HCT116 (cell line): ENCODE results near the gene PARP12. TPM values are rescaled to one million over a fixed set of nuclear protein-coding genes. Genes with fewer than 3 reads are reported as not detected.

Experiments
- ATAC-seq: fragments of 200-7000 bp; cut with Tn5 transposase; 2 replicates; pipeline ENCODE4 v1.9.1; 2020; ENCODE audit warnings: mild to moderate bottlenecking, moderate library complexity
- BruUV-seq: library from RNA; stranded (reverse); fragments of 400-500 nt; replicated peaks from 2 replicates; lab custom pipeline; 2021; lab: Mats Ljungman, UMichigan
- CTCF ChIA-PET: fragments of 300-600 bp; sonication (Branson Sonifier 250); formaldehyde crosslinking; loops from one replicate; lab custom pipeline; 2021; ENCODE audit warnings: antibody characterized with exemption; lab: Charles Lee
- POLR2A ChIA-PET: fragments of 300-600, 350-600 bp; sonication (Branson Sonifier 250); formaldehyde crosslinking; loops from one replicate; lab custom pipeline; 2021; ENCODE audit warnings: antibody characterized with exemption; lab: Charles Lee
- RAD21 ChIA-PET, 2 experiments: fragments of 300-600 bp; sonication (Branson Sonifier 250); formaldehyde crosslinking; loops; one replicate each; lab custom pipeline; 2023; ENCODE audit warnings: low total read pairs in 2 of 2; ENCODE audit not compliant: uncharacterized antibody in 2 of 2, unreplicated experiment in 2 of 2, low non-redundant PET in 1 of 2; lab: Charles Lee
- DNase-seq: peaks from one replicate; pipeline ENCODE4 v3.0.0-alpha.2; 2010; ENCODE audit warnings: low read depth, low spot score
- H2AFZ ChIP-seq: fragments of 200-600 bp; shearing (Covaris generic), sonication (generic); 2 replicates; pipeline ENCODE4 v1.6.1; 2017; ENCODE audit warnings: low read depth, mixed run types, mixed read lengths, antibody characterized with exemption, low read length; ENCODE audit not compliant: poor library complexity, severe bottlenecking
- H3K27ac ChIP-seq: 2 replicates; pipeline ENCODE4 v1.5.1; 2012; ENCODE audit warnings: low read depth, low read length
- H3K27me3 ChIP-seq: fragments of 200-600 bp; sonication (generic); 2 replicates; pipeline ENCODE4 v1.6.1; 2016; ENCODE audit warnings: mixed run types, low read length, mixed read lengths; ENCODE audit not compliant: insufficient read depth
- H3K36me3 ChIP-seq, 2 experiments: fragments of 200-500 bp in 1 of 2; fragments of 200-600 bp in 1 of 2; sonication (Bioruptor generic) in 1 of 2; sonication (generic) in 1 of 2; 2 replicates each; pipeline versions ENCODE4 v1.5.1 to v1.6.1; 2014 to 2016; ENCODE audit warnings: low read length in 2 of 2, inconsistent platforms in 1 of 2, mixed read lengths in 1 of 2, mixed run types in 1 of 2; ENCODE audit not compliant: insufficient read depth in 2 of 2, control insufficient read depth in 1 of 2
- H3K4me1 ChIP-seq, 2 experiments: fragments of 200-600 bp in 1 of 2; sonication (generic) in 1 of 2; 2 replicates each; pipeline versions ENCODE4 v1.5.1 to v1.6.1; 2012 to 2017; ENCODE audit warnings: low read length in 2 of 2, inconsistent platforms in 1 of 2, mild to moderate bottlenecking in 1 of 2, mixed read lengths in 1 of 2, mixed run types in 1 of 2, moderate library complexity in 1 of 2; ENCODE audit not compliant: insufficient read depth in 2 of 2, control insufficient read depth in 1 of 2
- H3K4me2 ChIP-seq: fragments of 200-600 bp; sonication (generic); 2 replicates; pipeline ENCODE4 v1.6.1; 2017; ENCODE audit warnings: mixed run types, low read length, mixed read lengths
- H3K4me3 ChIP-seq, 2 experiments: fragments of 200-600 bp in 1 of 2; sonication (generic) in 1 of 2; replicated peaks in 1 of 2; 2 replicates each; pipeline ENCODE4 v1.5.1; 2011 to 2016; ENCODE audit warnings: low read length in 2 of 2, control low read depth in 1 of 2, low read depth in 1 of 2, mild to moderate bottlenecking in 1 of 2, mixed read lengths in 1 of 2, mixed run types in 1 of 2
- H3K79me2 ChIP-seq: fragments of 200-600 bp; sonication (generic); 2 replicates; pipeline ENCODE4 v1.6.1; 2017; ENCODE audit warnings: mild to moderate bottlenecking, mixed run types, low read length, moderate library complexity, mixed read lengths; ENCODE audit not compliant: insufficient read depth
- H3K9ac ChIP-seq: fragments of 200-600 bp; sonication (generic); 2 replicates; pipeline ENCODE4 v1.6.1; 2016; ENCODE audit warnings: low read length, mixed read lengths
- H3K9me2 ChIP-seq: fragments of 200-600 bp; sonication (generic), shearing (Covaris generic); 2 replicates; pipeline ENCODE4 v1.6.1; 2017; ENCODE audit warnings: mixed run types, mild to moderate bottlenecking, moderate library complexity; ENCODE audit not compliant: insufficient read depth
- H3K9me3 ChIP-seq, 2 experiments: fragments of 200-500 bp in 1 of 2; fragments of 200-600 bp in 1 of 2; sonication (Bioruptor generic) in 1 of 2; sonication (generic) in 1 of 2; 2 replicates each; pipeline ENCODE4 v1.6.1; 2014 to 2017; ENCODE audit warnings: low read length in 2 of 2, mixed read lengths in 2 of 2, inconsistent platforms in 1 of 2, low read depth in 1 of 2, mild to moderate bottlenecking in 1 of 2, mixed run types in 1 of 2, moderate library complexity in 1 of 2; ENCODE audit not compliant: control insufficient read depth in 1 of 2, insufficient read depth in 1 of 2
- H4K20me1 ChIP-seq: fragments of 200-600 bp; sonication (generic), shearing (Covaris generic); 2 replicates; pipeline ENCODE4 v1.6.1; 2017; ENCODE audit warnings: mixed run types, mild to moderate bottlenecking, moderate library complexity; ENCODE audit not compliant: insufficient read depth
- CBX3 ChIP-seq: IDR thresholded peaks from 2 replicates; pipeline ENCODE4 v1.6.1; 2012; ENCODE audit warnings: low read depth
- EGR1 ChIP-seq: IDR thresholded peaks from 2 replicates; pipeline ENCODE4 v1.6.1; 2012; ENCODE audit warnings: low read depth
- ELF1 ChIP-seq: IDR thresholded peaks from 2 replicates; pipeline ENCODE4 v1.6.1; 2012; ENCODE audit warnings: low read depth, borderline replicate concordance
- JUND ChIP-seq: IDR thresholded peaks from 2 replicates; pipeline ENCODE4 v1.6.1; 2012
- RAD21 ChIP-seq: IDR thresholded peaks from 2 replicates; pipeline ENCODE4 v1.6.1; 2012; ENCODE audit warnings: low read depth, mild to moderate bottlenecking
- SP1 ChIP-seq: IDR thresholded peaks from 2 replicates; pipeline ENCODE4 v1.6.1; 2012; ENCODE audit warnings: low read depth
- TCF7L2 ChIP-seq: IDR thresholded peaks from 2 replicates; pipeline ENCODE4 v1.7.0; 2011; ENCODE audit warnings: borderline replicate concordance, inconsistent platforms; ENCODE audit not compliant: insufficient read depth, insufficient read length; ENCODE audit errors: extremely low read depth
- YY1 ChIP-seq: IDR thresholded peaks from 2 replicates; pipeline ENCODE4 v1.6.1; 2011; ENCODE audit warnings: low read length, low read depth, moderate library complexity, mild to moderate bottlenecking; ENCODE audit not compliant: insufficient replicate concordance; ENCODE audit errors: extremely low read depth
- ZBTB33 ChIP-seq: IDR thresholded peaks from 2 replicates; pipeline ENCODE4 v1.6.1; 2011; ENCODE audit warnings: mild to moderate bottlenecking, low read length, moderate library complexity; ENCODE audit not compliant: insufficient replicate concordance; ENCODE audit errors: extremely low read depth
- ZFX ChIP-seq: fragments of 450-650 bp; IDR thresholded peaks from 2 replicates; pipeline ENCODE4 v1.6.1; 2017
- ZNF274 ChIP-seq: fragments of 200-500 bp; sonication (Bioruptor generic); IDR thresholded peaks from 2 replicates; pipeline ENCODE4 v1.6.1; 2014; ENCODE audit warnings: mild to moderate bottlenecking, low read depth, low read length, inconsistent platforms
- intact Hi-C: fragments of 100-400 bp; cut with micrococcal nuclease; formaldehyde crosslinking; loops from 2 replicates; pipeline ENCODE4 v1.10.0; 2022
- total RNA-seq: library from RNA; stranded (reverse); gene quantifications from one replicate; pipeline ENCODE4 v1.2.1, GENCODE V29; 2021; ENCODE audit not compliant: unreplicated experiment
- TF ChIP-seq, protein P1 (sequence below): IDR thresholded peaks from 2 replicates; pipeline ENCODE4 v1.6.1; 2012
- TF ChIP-seq, protein P2 (sequence below): IDR thresholded peaks from 2 replicates; pipeline ENCODE4 v1.6.1; 2012; ENCODE audit warnings: low read depth

Gene PARP12
- total RNA-seq, 1 experiment from 2014 or later: 17.7 TPM

DNA sequence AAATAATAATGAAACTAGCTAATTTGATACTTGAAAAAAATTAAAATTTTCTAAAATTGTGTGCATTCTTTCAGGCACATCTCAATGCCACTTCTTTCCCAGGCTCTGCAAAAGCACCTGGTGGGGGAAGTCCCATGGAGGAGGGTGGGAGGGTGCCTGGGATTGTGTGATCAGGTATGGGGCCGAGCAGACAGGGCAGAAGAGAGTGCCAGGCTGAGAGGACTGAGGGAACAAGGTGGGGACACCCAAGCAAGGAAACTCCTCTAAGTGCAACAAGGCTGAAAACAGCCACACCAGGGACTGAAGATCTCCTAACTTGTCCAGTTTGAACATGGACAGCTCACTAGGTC is 13.8 kb downstream of the PARP12 start:
- DNase-seq (no peak), ATAC-seq (no peak)
- no peak overlapping the region for H3K4me2 ChIP-seq

DNA sequence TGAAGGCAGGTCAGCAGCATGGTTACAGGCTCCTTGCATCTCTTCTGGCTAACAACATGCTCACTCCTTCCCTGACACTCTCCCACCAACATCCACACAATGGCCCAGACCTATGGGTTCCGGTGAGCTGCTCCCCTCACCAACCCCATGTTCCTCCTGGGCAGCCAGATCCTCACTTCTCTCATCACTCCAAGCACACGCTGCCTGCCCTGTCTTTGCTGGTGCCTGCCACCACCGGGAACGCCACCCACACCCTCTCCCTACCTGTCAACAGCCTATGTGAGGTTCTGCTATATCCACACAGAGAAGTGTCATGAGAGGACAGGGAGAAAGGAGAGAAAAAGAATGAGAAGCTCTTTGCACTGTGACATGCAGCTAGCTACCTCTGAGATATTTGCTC is 14.6 kb downstream of the PARP12 start:
- H2AFZ ChIP-seq: no peak overlapping the region
- ChIA-PET CTCF (no interaction called here), POLR2A (no interaction called here), RAD21 (no interaction called here)
- H3K36me3 ChIP-seq: peaks cover 0 to 3% of the 10 kb centered on the region in 2 experiments; a peak in 1 of 4 replicates
- no peaks in the 10 kb centered on the region for H3K27me3 ChIP-seq
- ATAC-seq: no peak
- no peaks in the 10 kb centered on the region for H3K9me2 ChIP-seq
- H3K4me3 ChIP-seq: no peak overlapping the region
- intact Hi-C loops: no loop called here
- no peaks in the 10 kb centered on the region for H3K9me3 ChIP-seq
- H3K9ac ChIP-seq: no peak overlapping the region
- H3K4me1 ChIP-seq: no peaks in the 10 kb centered on the region
- DNase-seq: no peak
- H3K27ac ChIP-seq: no peak overlapping the region
- no peaks in the 10 kb centered on the region for H4K20me1 ChIP-seq
- no TSS peak for BruUV-seq
- no peak overlapping the region for H3K4me2 ChIP-seq
- no peaks in the 10 kb centered on the region for H3K79me2 ChIP-seq
- TF ChIP-seq ELF1 (no peak), ZFX (no peak), EGR1 (no peak), JUND (no peak), YY1 (no peak), SP1 (no peak), CBX3 (no peak), ZNF274 (no peak), TCF7L2 (no peak), RAD21 (no peak)
- TF ChIP-seq, protein P1, sequence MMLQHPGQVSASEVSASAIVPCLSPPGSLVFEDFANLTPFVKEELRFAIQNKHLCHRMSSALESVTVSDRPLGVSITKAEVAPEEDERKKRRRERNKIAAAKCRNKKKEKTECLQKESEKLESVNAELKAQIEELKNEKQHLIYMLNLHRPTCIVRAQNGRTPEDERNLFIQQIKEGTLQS: no peak
- TF ChIP-seq, protein P2, sequence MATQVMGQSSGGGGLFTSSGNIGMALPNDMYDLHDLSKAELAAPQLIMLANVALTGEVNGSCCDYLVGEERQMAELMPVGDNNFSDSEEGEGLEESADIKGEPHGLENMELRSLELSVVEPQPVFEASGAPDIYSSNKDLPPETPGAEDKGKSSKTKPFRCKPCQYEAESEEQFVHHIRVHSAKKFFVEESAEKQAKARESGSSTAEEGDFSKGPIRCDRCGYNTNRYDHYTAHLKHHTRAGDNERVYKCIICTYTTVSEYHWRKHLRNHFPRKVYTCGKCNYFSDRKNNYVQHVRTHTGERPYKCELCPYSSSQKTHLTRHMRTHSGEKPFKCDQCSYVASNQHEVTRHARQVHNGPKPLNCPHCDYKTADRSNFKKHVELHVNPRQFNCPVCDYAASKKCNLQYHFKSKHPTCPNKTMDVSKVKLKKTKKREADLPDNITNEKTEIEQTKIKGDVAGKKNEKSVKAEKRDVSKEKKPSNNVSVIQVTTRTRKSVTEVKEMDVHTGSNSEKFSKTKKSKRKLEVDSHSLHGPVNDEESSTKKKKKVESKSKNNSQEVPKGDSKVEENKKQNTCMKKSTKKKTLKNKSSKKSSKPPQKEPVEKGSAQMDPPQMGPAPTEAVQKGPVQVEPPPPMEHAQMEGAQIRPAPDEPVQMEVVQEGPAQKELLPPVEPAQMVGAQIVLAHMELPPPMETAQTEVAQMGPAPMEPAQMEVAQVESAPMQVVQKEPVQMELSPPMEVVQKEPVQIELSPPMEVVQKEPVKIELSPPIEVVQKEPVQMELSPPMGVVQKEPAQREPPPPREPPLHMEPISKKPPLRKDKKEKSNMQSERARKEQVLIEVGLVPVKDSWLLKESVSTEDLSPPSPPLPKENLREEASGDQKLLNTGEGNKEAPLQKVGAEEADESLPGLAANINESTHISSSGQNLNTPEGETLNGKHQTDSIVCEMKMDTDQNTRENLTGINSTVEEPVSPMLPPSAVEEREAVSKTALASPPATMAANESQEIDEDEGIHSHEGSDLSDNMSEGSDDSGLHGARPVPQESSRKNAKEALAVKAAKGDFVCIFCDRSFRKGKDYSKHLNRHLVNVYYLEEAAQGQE: no peak

More for the DNA sequence above, 13.8 kb downstream of the PARP12 start:
- no TSS peak for BruUV-seq
- H3K9me3 ChIP-seq: no peaks in the 10 kb centered on the region
- RAD21 ChIA-PET: no interaction called here
- no peak overlapping the region for H3K27ac ChIP-seq
- POLR2A ChIA-PET: no interaction called here
- no peaks in the 10 kb centered on the region for H3K27me3 ChIP-seq
- intact Hi-C loops: no loop called here
- TF ChIP-seq ZNF274 (no peak), ZBTB33 (no peak), CBX3 (no peak)
- H3K79me2 ChIP-seq: no peaks in the 10 kb centered on the region
- no peak overlapping the region for H3K9ac ChIP-seq
- CTCF ChIA-PET: no interaction called here
- H3K4me1 ChIP-seq: no peaks in the 10 kb centered on the region
- H3K9me2 ChIP-seq: no peaks in the 10 kb centered on the region
- H3K4me3 ChIP-seq: no peak overlapping the region
- H2AFZ ChIP-seq: no peak overlapping the region
- no peaks in the 10 kb centered on the region for H4K20me1 ChIP-seq
- peaks cover 0 to 3% of the 10 kb centered on the region in 2 experiments; a peak in 1 of 4 replicates for H3K36me3 ChIP-seq
